ENCODE measurements around the gene ROCK1. TPM values are rescaled to one million over a fixed set of nuclear protein-coding genes. Genes with fewer than 3 reads are reported as not detected.

The ROCK1 gene
- total and polyA plus RNA-seq, 4 donors, result 7.4 to 28.7 (median 18.7) TPM

DNA sequence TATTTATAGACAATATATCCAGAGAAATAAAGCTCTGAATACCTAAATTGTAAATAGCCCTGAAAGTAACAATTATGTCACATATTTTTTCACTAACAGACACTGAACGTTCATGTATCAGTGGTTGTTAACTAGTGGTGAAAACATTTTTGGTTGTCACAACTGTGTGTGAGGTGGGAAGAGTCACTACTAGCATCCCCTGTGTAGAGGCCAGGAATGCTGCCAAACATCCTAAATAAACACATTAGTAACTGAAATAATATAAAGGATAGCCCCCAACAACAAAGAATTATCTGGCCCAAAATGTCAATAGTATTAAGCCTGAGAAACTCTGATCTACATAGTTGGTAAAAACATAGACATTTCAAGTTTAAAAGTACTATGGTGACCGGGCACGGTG lies 64.5 kb downstream of the ROCK1 start:
- no peaks in the 10 kb centered on the region for H3K9me3 ChIP-seq (ENCODE audit: control insufficient read depth in 4 of 4, low read length in 3 of 4)
- 95% methylated on average over 3 of the region's 3 CpGs for WGBS
- H3K4me3 ChIP-seq (ENCODE audit: low read depth in 1 of 3, low read length in 3 of 3), result no peak overlapping the region
- no peak overlapping the region for H3K9ac ChIP-seq (ENCODE audit: low read depth in 1 of 2, low read length in 2 of 2)
- no peak for TF ChIP-seq GABPA (IDR thresholded peaks at IDR 0.05 in 1 of 2, conservative IDR thresholded peaks at IDR 0.05 in 1 of 2)
- no peak for TF ChIP-seq HNF4A (conservative IDR thresholded peaks at IDR 0.05)
- no peak for TF ChIP-seq TAF1 (conservative IDR thresholded peaks at IDR 0.05)
- TF ChIP-seq RXRA (IDR thresholded peaks at IDR 0.05), result no peak
- TF ChIP-seq, protein P1, sequence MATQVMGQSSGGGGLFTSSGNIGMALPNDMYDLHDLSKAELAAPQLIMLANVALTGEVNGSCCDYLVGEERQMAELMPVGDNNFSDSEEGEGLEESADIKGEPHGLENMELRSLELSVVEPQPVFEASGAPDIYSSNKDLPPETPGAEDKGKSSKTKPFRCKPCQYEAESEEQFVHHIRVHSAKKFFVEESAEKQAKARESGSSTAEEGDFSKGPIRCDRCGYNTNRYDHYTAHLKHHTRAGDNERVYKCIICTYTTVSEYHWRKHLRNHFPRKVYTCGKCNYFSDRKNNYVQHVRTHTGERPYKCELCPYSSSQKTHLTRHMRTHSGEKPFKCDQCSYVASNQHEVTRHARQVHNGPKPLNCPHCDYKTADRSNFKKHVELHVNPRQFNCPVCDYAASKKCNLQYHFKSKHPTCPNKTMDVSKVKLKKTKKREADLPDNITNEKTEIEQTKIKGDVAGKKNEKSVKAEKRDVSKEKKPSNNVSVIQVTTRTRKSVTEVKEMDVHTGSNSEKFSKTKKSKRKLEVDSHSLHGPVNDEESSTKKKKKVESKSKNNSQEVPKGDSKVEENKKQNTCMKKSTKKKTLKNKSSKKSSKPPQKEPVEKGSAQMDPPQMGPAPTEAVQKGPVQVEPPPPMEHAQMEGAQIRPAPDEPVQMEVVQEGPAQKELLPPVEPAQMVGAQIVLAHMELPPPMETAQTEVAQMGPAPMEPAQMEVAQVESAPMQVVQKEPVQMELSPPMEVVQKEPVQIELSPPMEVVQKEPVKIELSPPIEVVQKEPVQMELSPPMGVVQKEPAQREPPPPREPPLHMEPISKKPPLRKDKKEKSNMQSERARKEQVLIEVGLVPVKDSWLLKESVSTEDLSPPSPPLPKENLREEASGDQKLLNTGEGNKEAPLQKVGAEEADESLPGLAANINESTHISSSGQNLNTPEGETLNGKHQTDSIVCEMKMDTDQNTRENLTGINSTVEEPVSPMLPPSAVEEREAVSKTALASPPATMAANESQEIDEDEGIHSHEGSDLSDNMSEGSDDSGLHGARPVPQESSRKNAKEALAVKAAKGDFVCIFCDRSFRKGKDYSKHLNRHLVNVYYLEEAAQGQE (IDR thresholded peaks at IDR 0.05), result no peak
- TF ChIP-seq, protein P2, sequence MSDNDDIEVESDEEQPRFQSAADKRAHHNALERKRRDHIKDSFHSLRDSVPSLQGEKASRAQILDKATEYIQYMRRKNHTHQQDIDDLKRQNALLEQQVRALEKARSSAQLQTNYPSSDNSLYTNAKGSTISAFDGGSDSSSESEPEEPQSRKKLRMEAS (IDR thresholded peaks at IDR 0.05), result no peak
- TF ChIP-seq EGR1 (IDR thresholded peaks at IDR 0.05; ENCODE audit: low read depth in 2 of 2), result no peak
- no peak for TF ChIP-seq HNF4G (IDR thresholded peaks at IDR 0.05)
- TF ChIP-seq, protein P3, sequence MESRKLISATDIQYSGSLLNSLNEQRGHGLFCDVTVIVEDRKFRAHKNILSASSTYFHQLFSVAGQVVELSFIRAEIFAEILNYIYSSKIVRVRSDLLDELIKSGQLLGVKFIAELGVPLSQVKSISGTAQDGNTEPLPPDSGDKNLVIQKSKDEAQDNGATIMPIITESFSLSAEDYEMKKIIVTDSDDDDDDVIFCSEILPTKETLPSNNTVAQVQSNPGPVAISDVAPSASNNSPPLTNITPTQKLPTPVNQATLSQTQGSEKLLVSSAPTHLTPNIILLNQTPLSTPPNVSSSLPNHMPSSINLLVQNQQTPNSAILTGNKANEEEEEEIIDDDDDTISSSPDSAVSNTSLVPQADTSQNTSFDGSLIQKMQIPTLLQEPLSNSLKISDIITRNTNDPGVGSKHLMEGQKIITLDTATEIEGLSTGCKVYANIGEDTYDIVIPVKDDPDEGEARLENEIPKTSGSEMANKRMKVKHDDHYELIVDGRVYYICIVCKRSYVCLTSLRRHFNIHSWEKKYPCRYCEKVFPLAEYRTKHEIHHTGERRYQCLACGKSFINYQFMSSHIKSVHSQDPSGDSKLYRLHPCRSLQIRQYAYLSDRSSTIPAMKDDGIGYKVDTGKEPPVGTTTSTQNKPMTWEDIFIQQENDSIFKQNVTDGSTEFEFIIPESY (IDR thresholded peaks at IDR 0.05), result no peak
- no peak for TF ChIP-seq NR2F2 (IDR thresholded peaks at IDR 0.05)
- TF ChIP-seq YY1 (IDR thresholded peaks at IDR 0.05), result no peak
- H3K36me3 ChIP-seq (ENCODE audit: control insufficient read depth in 4 of 4, insufficient read depth in 3 of 4, low read depth in 1 of 4, low read length in 3 of 4), result peaks cover 0 to 6% (median 0%) of the 10 kb centered on the region in 4 donors
- peaks cover 0 to 2% (median 0%) of the 10 kb centered on the region in 4 donors for H3K4me1 ChIP-seq (ENCODE audit: control insufficient read depth in 4 of 4, insufficient read depth in 4 of 4, low read length in 3 of 4)
- DNase-seq (ENCODE audit: low spot score), result no peak
- no peaks in the 10 kb centered on the region for H3K27me3 ChIP-seq (ENCODE audit: control insufficient read depth in 4 of 4, insufficient read depth in 4 of 4, low read length in 3 of 4)
- H3K27ac ChIP-seq (ENCODE audit: low read depth in 1 of 2, low read length in 2 of 2), result no peak overlapping the region

- no peak for DNase-seq (ENCODE audit: low spot score)
- Histone ChIP-seq H3K4me3 (ENCODE audit: low read depth in 1 of 3, low read length in 3 of 3) (no peak overlapping the region), H3K27me3 (ENCODE audit: control insufficient read depth in 4 of 4, insufficient read depth in 4 of 4, low read length in 3 of 4) (no peaks in the 10 kb centered on the region), H3K27ac (ENCODE audit: low read depth in 1 of 2, low read length in 2 of 2) (no peak overlapping the region), H3K9me3 (ENCODE audit: control insufficient read depth in 4 of 4, low read length in 3 of 4) (no peaks in the 10 kb centered on the region), H3K36me3 (ENCODE audit: control insufficient read depth in 4 of 4, insufficient read depth in 3 of 4, low read depth in 1 of 4, low read length in 3 of 4) (peaks cover 2 to 12% (median 8%) of the 10 kb centered on the region in 4 donors), H3K9ac (ENCODE audit: low read depth in 1 of 2, low read length in 2 of 2) (no peak overlapping the region), H3K4me1 (ENCODE audit: control insufficient read depth in 4 of 4, insufficient read depth in 4 of 4, low read length in 3 of 4) (peaks cover 0 to 2% (median 0%) of the 10 kb centered on the region in 4 donors)
- WGBS, result 95% methylated on average over 2 of the region's 2 CpGs
- TF ChIP-seq JUND (IDR thresholded peaks at IDR 0.05) (no peak), FOXA2 (IDR thresholded peaks at IDR 0.05) (no peak), HNF4G (IDR thresholded peaks at IDR 0.05) (no peak), YY1 (IDR thresholded peaks at IDR 0.05) (no peak), EGR1 (IDR thresholded peaks at IDR 0.05; ENCODE audit: low read depth in 2 of 2) (no peak), TAF1 (conservative IDR thresholded peaks at IDR 0.05) (no peak), HNF4A (conservative IDR thresholded peaks at IDR 0.05) (no peak), NR2F2 (IDR thresholded peaks at IDR 0.05) (no peak)
- TF ChIP-seq, protein P4, sequence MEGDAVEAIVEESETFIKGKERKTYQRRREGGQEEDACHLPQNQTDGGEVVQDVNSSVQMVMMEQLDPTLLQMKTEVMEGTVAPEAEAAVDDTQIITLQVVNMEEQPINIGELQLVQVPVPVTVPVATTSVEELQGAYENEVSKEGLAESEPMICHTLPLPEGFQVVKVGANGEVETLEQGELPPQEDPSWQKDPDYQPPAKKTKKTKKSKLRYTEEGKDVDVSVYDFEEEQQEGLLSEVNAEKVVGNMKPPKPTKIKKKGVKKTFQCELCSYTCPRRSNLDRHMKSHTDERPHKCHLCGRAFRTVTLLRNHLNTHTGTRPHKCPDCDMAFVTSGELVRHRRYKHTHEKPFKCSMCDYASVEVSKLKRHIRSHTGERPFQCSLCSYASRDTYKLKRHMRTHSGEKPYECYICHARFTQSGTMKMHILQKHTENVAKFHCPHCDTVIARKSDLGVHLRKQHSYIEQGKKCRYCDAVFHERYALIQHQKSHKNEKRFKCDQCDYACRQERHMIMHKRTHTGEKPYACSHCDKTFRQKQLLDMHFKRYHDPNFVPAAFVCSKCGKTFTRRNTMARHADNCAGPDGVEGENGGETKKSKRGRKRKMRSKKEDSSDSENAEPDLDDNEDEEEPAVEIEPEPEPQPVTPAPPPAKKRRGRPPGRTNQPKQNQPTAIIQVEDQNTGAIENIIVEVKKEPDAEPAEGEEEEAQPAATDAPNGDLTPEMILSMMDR (IDR thresholded peaks at IDR 0.05; ENCODE audit: low read depth, low read length, missing input control), result no peak
- TF ChIP-seq, protein P1 (IDR thresholded peaks at IDR 0.05), result no peak
- TF ChIP-seq, protein P3 (IDR thresholded peaks at IDR 0.05), result no peak
Observed at GRCh38 chr18:21040466-21040865, 71.1 kb downstream of the ROCK1 start.

Data from liver (tissue), 9 donors.